Stimulated activated CD8-positive, alpha-beta memory T cell treated with anti-CD3 and anti-CD28 coated beads, Interleukin-12 subunit alpha, Interleukin-12 subunit beta, amount 100 ng/mL, for 24 hours (primary cell): ENCODE data around the gene KIF5A.
A peak's percentile ranks its signal among the peaks of the same experiment; 100 is the strongest.
"Not testable (repeated sequence)": the region's sequence is repeated elsewhere in the genome, so short reads cannot be mapped to it uniquely, and the experiment has no call there.

Experiments used
- DNase-seq: peaks from one replicate; pipeline ENCODE4 v3.0.0-alpha.2; 2020; ENCODE audit errors: extremely low read depth

KIF5A gene

DNA sequence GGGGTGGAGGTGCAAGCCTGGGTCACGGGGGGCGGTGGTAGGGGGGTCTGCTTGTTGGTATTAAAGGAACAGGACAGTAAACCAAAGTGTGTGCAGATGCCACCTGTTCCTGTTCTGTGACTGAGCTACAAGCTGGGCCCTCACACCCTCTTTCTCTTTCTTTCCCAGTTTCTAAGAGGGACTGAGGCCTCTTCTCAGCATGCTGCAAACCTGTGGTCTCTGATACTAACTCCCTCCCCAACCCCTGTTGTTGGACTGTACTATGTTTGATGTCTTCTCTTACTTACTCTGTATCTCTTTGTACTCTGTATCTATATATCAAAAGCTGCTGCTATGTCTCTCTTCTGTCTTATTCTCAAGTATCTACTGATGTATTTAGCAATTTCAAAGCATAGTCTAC is 34.2 kb downstream of the KIF5A start:
- no peak for DNase-seq

DNA sequence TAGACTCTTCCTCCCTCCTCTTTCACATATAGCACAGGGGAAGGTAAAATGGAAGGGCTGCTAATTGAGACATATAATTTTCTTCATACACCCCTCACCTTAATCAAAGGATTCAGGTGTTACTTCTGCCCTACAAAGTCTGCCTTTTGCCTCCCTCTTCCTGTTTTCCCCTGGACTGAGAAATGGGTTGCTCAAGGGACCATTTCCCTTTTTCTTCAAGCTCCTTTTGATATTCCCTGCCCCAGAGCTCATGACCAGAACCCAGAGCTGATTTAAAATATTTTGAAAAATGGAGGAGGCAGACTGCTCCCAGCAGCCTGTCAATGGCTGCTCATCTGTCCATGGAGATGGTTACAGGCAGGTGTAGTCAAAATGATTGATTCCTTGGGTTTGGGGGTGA is 34.8 kb downstream of the KIF5A start:
- DNase-seq, result no peak

DNA sequence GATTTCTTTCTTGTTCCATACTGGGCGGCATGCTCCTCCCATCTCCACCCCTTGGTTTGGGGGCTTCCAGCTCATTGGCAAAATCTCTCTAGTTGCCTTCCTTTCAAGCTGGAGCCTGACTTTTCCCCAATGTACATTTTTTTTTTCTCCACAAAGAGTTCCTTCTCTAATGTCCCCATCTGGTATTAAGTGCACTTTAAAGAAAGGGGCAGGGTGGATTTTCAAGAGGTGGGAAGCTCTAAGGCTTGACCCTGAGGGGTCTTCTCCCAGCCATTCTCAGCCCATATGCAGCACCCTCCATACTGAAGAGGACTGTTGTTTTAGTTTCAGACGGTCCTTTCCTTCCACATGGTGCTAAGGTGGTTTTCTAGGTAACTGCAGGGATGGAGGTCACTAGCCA is 35.3 kb downstream of the KIF5A start:
- DNase-seq, result no peak

DNA sequence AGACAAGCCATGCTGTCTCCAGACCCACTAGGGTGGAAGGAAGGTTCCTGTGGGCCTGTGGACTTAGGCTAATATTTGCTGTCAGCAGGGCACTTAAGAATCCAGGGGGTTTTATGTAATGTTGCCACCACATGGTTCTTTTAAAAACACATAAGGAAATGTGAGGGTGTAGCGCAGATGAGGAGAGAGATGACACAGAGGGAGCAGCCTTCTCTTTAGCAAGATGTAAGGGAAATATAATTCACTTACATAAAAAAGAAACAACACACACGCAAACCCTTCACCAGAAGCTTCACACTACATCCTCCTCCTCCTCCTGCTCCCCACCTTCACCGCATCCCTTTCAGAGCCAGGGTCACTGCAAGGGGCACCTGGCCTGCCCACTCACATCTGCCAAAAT is 36.3 kb downstream of the KIF5A start:
- DNase-seq, result no peak

DNA sequence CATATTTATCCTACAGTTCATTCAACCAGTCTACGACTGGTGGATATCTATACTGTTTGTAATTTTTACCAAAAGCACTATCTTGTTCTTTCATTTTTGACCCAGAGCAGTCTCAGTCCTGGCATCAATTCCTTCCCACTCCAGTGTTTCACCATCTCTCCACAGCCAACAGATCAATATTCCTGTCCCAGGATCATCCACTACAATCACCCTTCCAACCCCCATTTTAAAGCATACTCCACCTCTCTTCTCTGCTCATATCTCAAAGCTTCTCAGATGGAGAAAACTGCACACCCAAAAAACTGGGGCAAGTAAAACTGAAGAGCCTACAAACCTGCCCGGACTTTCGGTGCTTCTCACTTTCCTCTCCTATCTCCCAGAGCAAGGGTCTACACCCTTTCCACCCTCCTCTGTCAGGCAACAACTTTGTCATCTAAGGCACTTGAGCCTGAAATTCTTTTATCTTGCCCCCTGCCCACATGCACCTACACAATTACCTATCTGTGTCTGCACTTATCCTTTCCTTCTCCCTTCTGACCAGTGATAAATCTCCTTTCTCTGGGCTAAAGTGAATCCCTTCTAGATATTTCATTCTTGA is 37.1 kb downstream of the KIF5A start:
- DNase-seq, result no peak

DNA sequence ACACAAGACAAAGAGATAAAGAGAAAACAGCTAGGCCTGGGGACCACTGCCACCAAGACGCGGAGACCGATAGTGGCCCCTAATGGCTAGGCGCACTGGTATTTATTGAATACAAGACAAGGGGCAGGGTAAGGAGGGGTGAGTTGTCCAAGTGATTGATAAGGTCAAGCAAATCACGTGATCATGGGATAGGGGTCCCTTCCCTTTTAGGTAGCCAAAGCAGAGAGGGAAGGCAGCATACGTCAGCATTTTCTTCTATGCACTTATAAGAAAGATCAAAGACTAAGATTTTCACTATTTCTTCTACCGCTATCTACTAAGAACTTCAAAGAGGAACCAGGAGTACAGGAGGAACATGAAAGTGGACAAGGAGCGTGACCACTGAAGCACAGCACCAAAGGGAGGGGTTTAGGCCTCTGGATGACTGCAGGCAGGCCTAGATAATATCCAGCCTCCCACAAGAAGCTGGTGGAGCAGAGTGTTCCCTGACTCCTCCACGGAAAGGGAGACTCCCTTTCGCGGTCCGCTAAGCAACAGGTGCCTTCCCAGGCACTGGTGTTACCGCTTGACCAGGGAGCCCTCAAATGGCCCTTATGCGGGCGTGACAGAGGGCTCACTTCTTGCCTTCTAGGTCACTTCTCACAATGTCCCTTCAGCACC is 39.2 kb downstream of the KIF5A start:
- not testable (repeated sequence) for DNase-seq

DNA sequence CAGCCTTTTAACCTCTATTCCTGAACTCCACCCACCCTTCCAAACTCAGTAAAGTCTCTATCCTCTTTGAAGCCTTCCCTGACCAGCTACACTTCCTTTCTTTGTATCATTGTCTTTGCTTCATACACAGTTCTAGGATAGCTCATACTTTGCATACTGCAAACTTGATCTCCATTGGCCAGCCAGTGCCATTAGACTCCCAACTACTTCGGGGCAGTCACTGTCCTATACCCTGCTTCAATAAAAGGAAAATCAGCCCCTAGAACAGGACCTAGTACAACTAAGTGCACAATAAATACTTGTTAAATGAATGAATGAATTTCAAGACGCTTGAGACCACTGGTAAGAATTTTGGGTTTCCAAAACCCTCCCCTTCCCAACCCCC is 40.6 kb downstream of the KIF5A start:
- DNase-seq, result no peak

DNA sequence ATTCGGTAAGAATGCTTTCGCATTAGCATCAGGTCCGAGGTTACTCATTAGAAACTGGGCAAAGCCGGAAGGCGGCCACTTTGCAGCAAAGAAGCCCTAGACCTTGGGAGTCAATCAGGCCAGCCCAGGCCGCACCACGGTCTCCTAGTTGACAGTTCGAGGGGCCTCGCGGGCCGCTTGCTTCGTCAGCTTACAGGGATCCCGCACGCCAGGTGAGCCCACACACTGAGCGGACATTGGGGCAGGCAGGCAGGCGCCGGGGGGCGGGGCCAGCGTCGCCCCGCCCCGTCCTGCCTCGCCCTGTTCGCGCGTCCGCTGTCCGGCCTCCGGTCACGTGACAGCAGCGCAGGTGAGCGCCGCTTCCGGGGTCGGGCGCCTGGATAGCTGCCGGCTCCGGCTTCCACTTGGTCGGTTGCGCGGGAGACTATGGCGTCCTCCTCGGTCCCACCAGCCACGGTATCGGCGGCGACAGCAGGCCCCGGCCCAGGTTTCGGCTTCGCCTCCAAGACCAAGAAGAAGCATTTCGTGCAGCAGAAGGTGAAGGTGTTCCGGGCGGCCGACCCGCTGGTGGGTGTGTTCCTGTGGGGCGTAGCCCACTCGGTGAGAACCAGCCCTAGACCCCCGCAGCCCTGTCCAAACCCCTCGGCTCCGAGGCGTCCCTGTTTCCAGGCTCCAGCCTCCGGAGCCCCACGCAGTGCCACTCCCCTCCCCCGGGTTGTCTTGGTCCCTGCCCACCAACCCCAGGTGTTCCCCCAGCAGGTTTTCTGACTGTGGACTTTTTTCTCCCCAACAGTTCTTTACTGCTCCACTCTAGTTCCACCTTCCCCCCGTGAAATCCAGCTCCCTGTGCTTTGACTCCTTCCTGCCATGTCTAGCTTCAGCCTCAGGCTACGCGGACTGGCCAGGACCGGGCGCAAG is 41.3 kb downstream of the KIF5A start, which contains the start of gene PIP4K2C:
Gene PIP4K2C, plus strand, starts transcription at position 329 of the 918 bp plus-strand sequence. Its CDS starts 98 bp downstream, at position 427.
- DNase-seq, result peak; percentile 53

DNA sequence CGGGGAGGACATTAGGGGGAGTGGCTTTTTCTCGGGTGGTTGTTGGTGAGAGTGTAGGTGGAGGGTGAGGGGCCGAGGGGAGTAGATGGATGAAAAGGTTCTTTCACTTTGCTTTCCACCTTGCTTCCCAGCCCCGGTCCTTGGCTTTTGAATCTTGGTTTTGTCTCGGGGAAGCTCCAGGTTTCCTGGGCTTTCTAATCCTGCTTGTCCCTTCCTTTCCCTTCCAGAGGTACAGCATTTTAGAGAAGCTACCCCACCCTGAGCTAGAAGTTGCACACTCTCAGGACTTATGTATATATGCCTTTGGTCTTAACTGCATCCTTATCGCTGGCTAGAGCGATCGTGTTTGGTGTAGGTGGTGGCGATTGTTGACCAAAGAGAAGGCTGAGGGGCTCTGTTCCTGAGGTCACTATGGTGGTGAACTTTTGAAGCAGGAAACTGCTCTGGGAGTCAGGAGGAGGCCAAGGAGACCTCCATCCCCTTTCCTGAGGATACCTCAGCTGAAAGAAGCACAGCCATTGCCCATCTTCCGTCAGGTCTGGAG is 42.0 kb downstream of the KIF5A start:
- no peak for DNase-seq

DNA sequence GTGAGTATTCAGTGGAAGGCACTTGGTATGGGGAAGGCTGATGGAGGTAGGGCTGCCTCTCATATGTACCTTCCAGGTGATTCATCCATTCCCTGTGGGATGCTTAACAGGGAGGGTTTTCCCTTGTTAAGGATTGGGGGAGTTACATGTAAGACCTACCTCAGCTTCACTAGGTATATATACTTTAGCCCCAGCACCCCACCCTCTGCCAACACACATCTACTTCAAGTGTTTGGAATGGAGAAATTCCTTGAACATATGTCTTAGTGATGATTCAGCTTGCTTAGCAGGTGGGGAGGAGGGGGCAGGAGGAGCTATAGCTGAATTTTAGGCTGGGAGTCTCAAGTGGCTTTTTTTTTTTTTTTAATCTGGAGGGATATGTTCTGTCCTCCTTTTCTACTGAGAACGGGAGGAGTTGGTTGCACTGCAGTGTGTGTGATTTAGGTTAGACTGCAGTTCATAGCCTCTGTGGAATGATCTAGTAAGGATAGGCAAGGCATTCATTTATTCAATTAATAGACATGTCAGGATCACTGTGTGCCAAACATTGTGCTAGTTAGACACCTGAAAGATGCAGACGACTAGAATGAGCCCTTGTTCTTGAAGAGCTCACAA is 42.8 kb downstream of the KIF5A start:
- no peak for DNase-seq

DNA sequence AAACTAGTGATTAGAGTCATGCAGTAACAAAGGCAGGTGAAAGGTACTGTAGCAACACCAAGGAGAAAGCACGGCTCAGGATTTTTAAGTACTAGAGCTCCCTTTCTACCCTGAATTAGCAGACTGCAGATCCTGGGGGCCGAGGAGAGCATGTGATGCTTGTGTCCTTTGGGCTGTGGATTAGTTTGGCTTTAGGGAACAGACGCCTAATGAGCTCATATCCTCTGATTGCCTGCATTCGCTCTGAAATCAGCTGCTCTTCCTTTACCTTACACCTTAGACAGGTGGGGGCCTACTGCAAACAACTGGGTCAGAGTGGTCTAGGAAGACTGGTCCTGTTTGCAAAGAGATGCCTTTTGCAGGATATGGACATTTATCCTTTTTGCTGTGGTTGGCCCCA is 43.3 kb downstream of the KIF5A start:
- no peak for DNase-seq

DNA sequence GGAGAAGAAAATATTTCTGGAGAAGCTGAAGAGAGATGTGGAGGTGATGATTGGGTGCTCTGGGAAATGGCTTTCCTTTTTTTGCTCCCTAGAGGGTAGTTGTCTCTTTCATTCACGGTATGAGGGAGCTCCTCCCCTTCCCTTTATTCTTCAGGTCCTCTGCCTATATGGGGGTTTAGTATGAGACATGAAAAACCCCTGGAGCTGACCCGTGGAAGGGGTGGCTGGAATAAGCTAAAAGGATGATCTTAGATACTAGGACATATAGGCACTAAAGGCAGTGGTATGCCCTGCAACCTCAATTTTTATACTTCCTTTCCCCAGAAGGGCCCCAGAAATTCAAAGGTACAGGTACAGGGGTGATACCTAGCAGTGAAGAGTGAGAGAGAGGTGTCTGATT is 50.6 kb downstream of the KIF5A start:
- no peak for DNase-seq

DNA sequence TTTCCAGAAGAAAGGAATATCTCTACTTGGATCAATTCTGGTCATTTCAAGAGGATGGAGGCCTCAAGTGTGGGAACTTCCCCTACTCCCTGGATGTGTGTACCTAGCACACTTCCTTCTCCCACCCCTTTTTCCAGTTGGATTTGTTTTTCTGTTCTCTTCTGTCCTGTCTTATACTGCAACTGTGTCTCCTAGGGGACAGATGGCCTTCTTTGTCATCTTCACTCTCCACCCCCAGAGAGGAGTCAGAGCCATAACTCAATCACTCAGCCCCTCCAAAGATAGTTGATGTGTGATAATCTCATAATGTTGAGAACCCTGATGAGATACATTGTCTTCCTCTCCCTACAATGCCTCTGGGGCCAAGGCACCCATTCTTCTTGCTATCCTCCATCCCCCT is 52.7 kb downstream of the KIF5A start:
- DNase-seq, result no peak

DNA sequence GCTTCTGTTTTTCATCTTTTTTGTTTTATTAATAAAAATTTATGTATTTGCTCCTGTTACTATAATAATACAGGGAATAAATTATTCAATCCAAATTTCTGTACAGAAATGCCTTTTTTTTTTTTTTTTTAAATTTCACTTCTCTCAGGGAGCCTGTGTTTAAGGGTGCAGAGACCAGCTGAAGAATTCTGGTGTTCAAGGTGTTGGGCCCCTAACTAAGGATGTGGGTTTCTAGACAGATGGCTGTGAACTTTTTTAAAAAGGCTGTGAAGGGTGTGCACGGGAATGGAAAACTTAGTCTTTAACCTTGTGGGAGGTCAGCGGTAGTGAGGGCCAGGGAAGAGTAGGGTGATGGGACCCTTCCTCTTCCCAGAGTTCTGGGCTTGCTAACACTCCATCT is 53.5 kb downstream of the KIF5A start:
- DNase-seq, result no peak

DNA sequence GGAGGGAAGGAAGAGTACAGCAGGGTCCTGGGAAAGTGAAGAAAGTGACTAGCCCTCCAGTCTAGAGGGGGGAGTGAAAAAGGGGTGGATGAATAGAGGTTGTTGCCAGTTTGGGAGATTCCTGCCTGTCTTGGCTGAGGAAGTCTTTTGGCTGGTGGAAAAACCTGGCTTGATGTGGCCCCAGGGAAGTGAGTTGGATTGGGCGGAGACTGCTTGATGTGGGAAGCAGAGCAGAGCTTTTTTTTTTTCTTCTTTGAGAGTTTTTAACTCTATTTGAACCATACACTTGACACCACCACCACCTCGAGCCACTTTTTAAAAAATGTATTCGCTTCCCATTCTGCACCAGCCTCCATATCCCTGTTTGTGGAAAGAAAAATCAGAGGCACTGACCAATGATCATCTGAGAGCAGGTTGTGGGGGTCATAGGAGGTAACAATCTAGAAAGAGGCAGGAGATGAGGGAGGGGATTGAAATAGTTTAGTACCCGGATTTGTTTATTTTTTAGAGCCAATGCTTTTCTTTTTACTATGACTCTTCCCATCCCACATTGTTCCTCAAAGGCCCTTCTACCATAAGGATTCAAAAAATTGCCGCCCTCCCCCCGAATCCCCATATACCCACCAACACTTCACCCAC is 54.1 kb downstream of the KIF5A start:
- DNase-seq, result no peak

DNA sequence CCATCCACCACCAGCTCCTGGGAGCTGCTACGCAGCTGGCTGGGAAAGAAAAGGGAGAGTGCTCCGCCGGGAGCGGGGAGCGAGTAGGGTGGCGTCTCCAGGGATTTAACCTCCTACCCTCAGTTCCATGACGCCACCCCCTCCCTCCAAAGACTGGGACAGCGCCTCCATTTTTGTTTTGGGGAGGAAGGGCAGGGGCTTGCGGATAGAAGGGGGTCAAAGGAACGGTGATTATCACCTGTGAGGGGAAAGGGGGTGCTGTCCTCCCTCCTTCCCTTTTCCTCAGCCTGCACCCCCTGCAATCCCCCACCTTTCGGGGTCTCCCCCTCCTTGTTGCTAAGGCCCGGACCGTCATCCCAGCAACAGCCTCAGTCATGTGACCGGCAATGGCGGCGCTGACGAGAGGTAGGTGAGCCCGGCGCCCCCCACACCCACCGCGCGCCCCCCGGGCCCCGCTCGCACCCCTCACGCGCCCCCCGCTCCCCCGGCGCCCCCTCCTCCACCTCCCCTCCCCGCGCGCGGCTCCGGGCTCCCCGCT is 54.7 kb downstream of the KIF5A start, which contains the start of gene DTX3:
Gene DTX3, plus strand, starts transcription at position 371 of the 538 bp plus-strand sequence. CDS start 1,694 bp downstream, outside the sequence.
- no peak for DNase-seq

DNA sequence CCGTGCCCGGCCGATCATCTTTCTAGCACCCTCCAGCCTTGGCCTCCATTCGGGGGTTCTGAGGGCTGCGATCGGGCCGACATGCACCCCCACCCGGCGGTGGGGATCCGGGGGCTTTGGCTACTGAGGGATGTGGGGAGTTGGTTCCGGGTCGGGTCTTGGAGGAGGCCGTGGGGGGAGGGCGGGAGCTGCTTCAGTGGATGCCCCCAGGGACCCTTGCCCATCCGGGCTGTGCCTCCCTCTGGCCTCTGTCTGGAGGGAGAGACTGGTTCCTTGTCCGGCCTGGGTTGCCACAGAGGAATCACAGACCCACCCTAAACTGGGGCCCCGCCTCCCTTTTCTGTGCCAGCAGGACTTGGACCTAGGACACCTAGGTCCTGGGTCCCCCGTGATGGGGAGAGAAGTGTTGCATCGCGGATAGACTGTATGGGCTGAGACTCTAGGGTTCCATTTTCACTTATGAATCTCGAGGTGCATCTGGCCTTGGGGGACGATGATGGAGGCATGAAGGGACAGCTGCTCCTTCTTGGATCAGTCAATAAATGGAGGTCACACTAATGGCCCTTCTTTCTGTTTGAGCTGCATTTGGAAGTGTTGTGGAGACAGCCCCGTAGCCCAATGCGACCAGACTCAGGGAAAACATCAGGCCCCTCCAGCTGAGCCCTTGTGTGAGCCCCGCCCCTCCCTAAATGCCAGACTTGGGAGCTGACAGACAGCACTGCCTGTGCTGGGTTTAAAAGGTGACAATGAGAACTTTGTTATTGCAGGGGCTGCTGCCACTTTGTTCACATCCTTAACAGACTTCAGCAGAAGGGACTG is 55.4 kb downstream of the KIF5A start:
- DNase-seq, result no peak

DNA sequence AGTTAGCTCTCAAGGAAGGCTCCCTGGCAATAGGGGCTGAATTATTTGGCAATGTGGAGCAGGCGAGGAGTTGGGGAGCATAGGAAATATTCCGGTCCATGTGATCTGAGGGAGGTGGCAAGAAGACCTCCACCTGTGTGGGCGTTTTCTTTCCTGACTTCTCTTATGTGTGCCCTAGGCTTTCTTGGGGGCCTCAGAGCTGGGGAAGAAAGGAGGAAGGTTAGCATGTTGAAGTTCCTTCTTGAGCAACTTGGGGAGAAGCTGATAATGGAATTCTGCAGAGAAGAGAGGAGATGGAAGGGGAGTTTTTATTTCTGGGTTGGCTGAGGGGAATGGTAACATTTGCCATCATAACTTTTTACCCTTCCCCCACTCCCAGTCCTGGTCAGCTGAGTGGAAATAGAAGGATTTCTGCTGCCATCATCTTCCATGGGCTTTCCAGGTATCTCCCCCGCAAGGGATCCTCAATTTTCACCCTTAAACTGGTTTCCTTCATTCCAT is 56.0 kb downstream of the KIF5A start:
- DNase-seq, result no peak

DNA sequence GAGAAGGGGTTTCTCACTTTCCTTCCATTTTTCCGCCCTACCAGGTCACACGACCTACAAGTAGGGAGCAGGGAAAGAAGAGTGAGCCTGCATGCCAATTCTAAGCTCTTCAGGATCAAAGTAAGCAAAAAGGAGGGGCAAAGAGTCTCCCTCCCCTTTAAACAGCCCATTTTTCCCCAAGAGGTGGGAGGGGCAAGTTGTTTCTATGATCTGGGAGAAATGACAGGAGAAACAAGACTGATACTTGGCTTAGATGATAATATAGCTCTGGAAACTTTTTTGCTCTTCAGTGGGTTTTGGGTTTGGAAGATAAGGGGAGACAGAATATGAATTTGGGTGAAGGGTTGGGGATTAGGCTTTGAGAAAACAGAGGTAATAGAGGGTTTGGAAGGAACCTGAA is 56.6 kb downstream of the KIF5A start:
- no peak for DNase-seq

DNA sequence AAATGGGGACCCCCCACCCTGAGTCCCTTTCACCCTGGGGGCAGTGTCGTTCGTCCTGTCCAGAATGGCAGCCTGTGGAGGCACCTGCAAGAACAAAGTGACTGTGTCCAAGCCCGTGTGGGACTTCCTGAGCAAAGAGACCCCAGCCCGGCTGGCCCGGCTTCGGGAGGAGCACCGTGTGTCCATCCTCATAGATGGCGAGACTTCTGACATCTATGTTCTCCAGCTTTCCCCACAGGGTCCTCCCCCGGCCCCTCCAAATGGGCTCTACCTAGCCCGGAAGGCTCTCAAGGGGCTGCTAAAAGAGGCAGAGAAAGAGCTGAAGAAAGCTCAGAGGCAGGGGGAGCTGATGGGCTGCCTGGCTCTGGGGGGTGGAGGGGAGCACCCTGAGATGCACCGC is 57.0 kb downstream of the KIF5A start:
- DNase-seq, result no peak
